CD4-positive, alpha-beta T cell treated with Interleukin-1 beta for 1 hour (primary cell): ENCODE data around the gene TTC8.
"Not testable (repeated sequence)": the region's sequence is repeated elsewhere in the genome, so short reads cannot be mapped to it uniquely, and the experiment has no call there.

ENCODE experiments used
- DNase-seq, 2 donors: peaks; one replicate each; pipeline ENCODE4 v3.0.0-alpha.2; 2020 to 2022

The TTC8 gene

DNA sequence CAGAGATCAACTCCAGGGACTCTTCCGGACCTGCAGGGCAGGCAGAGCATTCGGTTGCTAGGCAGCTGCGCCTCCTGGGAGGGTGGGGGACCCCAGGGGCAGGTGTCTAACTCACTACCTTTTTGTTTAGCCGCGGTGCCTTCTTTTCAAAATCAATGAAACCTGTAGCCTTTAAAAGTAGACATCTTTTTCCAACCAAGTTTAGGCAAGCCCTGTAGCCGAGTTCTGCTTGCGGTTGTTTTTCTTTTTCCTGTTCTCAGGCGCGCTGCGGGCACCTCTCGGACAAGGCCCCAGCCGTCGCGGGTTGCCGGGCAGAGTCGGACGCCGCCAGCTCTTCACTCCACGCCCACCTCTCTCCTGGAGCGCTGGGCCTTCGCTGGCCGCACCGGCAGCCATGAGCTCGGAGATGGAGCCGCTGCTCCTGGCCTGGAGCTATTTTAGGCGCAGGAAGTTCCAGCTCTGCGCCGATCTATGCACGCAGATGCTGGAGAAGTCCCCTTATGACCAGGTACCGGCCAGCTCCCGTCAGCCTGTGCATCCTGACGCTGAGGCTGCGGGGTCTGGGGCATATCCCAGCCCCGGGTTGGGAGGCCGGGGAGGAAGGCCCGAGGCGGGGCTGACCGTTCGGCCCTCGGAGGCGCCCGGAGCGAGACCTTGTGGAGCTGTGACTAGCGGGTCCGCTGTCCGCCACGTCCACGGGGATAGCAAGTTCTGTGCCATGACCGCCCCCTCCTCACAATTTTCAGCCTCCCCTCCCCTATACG lies at the start of gene TTC8:
TSS of gene TTC8 (plus strand) at position 338 of the 764 bp plus-strand sequence. CDS start at position 395, 57 bp downstream.
- DNase-seq: peak; percentile 83 to 87

- no peak for DNase-seq
These were observed 48.9 kb upstream of the TTC8 start for GRCh38 chr14:88775532-88775931.

DNA sequence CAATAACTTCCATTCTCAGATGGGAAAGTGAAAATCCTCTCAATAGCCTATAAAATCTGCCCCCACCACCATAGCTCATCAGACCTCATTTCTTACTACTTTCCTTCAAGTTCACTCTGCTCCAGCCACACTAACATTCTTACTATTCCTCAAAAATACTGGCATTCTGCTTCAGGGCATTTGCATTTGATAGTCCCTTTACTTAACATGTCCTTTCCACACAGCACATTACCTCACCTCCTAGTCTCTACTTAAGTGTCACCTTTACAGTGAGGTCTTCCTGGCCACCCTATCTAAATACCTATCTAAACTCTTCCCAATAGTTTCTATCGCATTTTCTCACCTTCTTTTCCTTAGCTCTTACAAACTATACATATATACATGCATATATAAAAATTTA lies 38.5 kb upstream of the TTC8 start:
- no peak for DNase-seq

DNA sequence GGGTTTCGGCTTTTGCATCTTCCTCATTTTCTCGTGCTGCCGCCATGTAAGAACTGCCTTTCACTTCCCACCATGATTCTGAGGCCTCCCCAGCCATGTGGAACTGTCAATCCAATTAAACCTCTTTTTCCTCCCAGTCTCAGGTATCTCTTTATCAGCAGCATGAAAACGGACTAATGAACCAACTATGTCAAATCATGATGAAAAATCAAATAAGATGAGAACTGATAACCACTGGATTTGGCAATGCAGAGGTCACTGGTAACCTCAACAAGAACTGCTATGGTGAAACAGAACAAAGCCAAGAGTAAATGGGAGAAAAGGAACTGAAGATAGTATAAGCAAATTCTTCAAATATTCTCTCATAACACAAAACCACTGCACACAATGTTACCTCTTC lies 37.7 kb upstream of the TTC8 start:
- DNase-seq: no peak

DNA sequence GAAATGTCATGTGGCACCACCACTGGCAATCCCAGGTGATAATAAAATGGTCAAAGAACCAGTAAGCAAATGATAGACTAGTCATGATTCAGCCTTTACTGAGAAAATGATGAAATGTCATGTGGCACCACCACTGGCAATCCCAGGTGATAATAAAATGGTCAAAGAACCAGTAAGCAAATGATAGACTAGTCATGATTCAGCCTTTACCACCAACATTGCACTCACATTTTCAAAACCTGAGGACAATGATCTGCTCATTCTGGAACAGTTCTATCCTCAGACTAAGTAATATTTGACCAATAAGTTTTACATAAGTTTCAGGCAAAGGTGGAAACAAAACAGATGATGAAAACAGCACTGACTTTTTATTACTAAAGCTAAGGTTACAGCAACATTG lies 34.9 kb upstream of the TTC8 start:
- DNase-seq: not testable (repeated sequence)

GRCh38 chr14:88790501-88791251 lies 33.8 kb upstream of the TTC8 start:
- no peak for DNase-seq

DNA sequence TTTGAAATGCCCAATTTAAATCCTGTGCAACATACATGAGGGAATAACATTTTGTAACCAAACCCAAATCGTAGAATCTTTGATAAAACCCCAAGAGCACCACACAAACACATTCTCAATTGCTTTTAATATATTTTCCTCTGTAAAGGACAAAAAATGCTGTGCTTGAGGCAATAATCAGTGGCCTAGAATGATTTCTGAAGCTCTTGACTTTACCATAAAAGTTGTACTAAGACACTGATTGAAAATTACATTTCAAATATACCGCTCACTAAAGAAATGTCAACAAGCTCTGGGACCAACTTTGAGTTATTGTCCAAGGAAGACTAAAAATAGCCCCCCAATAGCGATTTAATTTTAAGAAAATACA lies 33.2 kb upstream of the TTC8 start:
- DNase-seq: no peak

DNA sequence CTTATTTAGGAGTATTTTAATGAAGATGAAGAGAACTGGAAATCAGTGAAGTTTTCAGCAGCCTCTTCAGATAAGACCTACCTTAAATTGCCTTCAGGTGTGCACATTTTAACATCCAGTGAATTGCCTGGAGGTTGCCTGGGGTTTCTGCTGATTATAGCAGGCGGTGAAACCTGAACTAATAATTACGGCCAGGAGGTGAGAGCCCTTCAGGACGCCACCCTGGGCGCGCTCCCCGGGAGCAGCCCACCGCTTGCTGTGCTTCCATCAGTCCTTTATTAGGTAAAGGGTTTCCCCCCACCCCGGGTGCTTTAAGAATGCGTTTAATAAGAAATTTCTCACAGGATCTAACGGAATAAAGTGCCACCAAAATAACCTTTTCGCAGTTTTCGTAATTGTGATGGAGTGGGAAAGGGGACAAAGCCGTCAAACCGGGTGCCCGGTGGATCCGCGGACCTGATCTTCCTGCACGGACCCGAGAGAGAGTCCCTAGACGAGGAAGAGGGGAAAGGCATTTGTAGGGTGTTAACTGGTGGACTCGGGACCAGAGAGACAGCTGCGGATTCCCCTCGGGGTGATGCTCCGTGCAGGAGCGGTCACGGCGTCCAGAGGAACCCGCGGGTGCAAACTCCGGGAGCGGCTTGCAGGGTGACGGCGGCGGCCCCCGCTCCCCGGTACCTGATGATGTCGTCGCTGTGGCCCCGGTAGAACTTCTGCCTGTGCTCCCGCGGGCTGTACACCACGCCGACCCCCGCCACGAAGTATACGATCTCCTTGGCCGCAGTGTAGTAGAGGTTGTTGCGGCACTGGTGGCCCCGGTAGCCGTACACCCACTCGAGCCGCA lies 32.6 kb upstream of the TTC8 start:
- DNase-seq: no peak

DNA sequence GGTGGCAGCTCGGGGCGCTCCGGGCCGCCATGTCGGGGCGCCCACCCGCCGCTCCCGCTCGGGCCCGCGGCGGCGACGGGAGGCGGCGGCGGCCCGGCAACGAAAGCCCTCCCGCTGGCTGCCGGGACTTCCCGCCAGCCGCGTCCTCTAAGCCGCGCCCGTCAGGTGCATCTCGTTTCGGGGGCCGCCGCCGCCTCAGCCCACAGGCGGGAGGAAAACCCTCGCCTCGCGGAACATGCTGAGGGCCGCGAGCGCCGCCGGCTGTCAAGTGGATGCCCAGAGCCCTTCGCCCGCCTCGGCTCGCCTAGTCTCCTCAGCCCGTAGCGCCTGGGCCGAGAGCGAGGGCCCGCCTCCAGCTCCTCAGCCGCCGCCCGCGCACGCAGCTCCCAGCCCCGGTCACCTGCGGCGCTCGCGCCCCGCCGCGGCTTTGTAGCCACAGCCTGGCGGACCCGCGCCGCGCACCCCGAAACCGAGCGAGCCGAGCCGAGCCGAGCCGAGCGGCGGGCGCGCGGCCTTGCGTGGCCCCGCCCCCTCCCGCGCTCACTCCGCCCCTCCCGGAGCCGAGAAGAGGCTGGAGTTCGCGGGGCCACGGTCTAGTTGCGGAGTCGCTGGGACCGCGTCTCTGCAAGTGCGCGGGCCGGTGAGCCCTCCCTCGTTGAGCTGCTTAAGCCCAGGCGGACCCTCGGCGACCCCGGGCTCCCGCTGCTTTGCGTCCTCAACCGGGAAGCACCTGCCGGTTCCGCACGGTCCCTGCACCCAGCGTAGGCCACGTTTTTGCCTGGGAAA lies 31.8 kb upstream of the TTC8 start, which contains the start of gene EML5:
TSS of gene EML5 (minus strand) at position 481 of the 786 bp plus-strand sequence. CDS start at position 31, 450 bp downstream.
- DNase-seq: peak; percentile 86 to 88

DNA sequence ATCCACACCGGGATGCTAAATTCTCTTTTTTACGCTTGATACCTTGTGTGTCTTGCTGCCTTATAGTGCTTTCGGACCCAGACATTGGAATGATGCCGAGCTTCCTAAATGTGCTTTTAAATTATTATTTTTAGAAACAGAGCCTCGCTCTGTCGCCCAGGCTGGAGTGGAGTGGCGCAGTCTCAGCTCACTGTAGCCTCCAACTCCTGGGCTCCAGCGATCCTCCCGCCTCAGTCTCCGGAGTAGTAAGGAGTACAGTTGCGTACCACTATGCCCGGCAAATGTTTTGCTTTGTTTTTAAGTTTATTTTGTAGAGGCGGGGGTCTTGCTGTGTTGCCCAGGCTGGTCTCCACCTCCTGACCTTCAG lies 31.2 kb upstream of the TTC8 start:
- DNase-seq: no peak

- DNase-seq: no peak
These were observed 26.3 kb upstream of the TTC8 start for GRCh38 chr14:88798156-88798555.

- no peak for DNase-seq
These were observed 24.9 kb upstream of the TTC8 start for GRCh38 chr14:88799522-88799921.

GRCh38 chr14:88802596-88802995 lies 21.9 kb upstream of the TTC8 start:
- DNase-seq: no peak

- DNase-seq: no peak
These were observed 20.4 kb upstream of the TTC8 start for GRCh38 chr14:88804035-88804434.

DNA sequence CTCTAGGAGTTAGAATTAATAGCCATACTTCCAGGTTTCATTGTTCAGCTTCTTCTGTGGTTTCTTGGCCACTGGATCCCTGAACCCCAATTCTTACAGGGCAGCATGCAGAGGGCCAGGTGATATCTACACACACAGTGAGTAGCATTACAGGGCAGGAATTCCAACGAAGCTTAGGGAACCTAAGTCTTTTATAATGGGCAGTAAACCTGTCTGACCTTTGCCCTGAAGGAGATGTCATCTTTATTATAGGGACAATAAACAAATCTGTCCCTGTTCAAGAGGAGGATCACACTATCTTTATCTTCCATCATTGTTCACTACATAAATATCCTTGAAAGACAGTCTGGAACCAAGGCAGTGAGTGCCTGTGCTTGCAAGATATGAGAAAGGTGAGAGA lies 20.0 kb upstream of the TTC8 start:
- DNase-seq: no peak

DNA sequence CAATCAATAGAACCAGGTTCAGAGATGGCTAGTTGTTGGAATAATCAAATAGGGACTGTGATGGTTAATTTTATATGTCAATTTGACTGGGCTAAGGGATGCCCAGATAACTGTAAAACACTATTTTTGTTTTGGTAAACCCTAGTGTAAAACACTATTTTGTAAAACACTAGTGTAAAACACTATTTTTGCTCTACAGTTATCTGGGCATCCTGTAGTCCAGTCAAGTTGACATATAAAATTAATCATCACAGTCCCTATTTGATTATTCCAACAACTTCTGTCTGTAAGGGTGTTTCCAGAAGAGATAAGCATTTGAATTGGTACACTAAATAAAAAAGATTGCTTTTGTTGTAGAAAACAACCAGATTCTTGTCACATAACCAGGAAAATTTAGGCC lies 16.1 kb upstream of the TTC8 start:
- DNase-seq: no peak

GRCh38 chr14:88815980-88816379 lies 8.5 kb upstream of the TTC8 start:
- DNase-seq: no peak

- no peak for DNase-seq
These were observed 6.4 kb upstream of the TTC8 start for GRCh38 chr14:88818018-88818417.

GRCh38 chr14:88819674-88820073 lies 4.8 kb upstream of the TTC8 start:
- not testable (repeated sequence) for DNase-seq

DNA sequence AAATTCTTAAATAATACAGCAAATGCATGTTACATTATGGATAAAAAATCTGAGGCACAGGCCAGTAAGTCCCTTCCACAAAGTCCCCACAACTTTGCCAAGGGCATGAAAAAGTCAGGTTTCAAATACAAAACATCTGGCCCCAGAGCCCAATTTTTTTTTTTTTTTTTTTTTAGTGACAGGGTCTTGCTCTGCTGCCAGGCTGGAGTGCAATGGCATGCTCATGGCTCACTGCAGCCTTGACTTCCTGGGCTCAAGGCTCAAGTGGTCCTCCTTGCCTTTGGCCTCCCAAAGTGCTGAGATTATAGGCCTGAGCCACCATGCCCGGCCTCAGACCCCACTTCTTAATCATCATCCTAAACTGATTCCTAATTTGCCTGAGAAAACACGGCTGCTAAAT lies 3.1 kb upstream of the TTC8 start:
- no peak for DNase-seq

- no peak for DNase-seq
These were observed 2.6 kb upstream of the TTC8 start for GRCh38 chr14:88821888-88822287.

DNA sequence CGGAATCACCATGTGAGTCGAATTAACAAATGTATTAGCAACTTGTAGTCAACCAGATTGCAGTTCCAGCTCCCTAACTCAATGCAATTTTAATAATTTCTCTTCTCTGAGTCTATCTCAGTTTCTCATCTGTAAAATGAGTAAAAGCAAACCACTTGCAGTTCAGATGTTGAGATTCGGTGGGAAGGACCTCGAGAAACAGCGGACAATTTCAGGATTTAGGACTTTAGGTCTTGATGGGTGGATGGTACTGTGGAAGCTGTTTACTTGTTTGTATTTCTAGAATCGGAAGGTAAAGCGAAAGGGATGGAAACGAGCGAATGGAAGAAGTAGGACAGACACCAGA lies 510 bp upstream of the TTC8 start:
- DNase-seq: peak in 1 of 2 donors; percentile 0

GRCh38 chr14:88825078-88825458 lies 617 bp downstream of the TTC8 start:
- no peak for DNase-seq
